IPS-20b (cell line): ENCODE results near the gene FIGNL2.

ENCODE experiments used
- H3K27ac ChIP-seq: one replicate; pipeline ENCODE4 v1.5.1; 2013; ENCODE audit warnings: low read length
- H3K27me3 ChIP-seq: 2 replicates; pipeline ENCODE4 v1.6.1; 2013; ENCODE audit warnings: mild to moderate bottlenecking, low read length, inconsistent platforms; ENCODE audit not compliant: insufficient read depth
- H3K36me3 ChIP-seq: 2 replicates; pipeline ENCODE4 v1.6.1; 2013; ENCODE audit warnings: low read depth, mild to moderate bottlenecking, inconsistent platforms, low read length, moderate library complexity; ENCODE audit not compliant: insufficient read depth
- H3K4me1 ChIP-seq: 2 replicates; pipeline ENCODE4 v1.6.1; 2013; ENCODE audit warnings: mild to moderate bottlenecking, control low read depth, inconsistent platforms, low read length, moderate library complexity; ENCODE audit not compliant: insufficient read depth
- H3K4me3 ChIP-seq: 2 replicates; pipeline ENCODE4 v1.5.1; 2013; ENCODE audit warnings: mild to moderate bottlenecking, low read length, inconsistent platforms
- H3K9ac ChIP-seq: 2 replicates; pipeline ENCODE4 v1.6.1; 2013; ENCODE audit warnings: low read depth, mild to moderate bottlenecking, inconsistent platforms, low read length, moderate library complexity
- H3K9me3 ChIP-seq: 2 replicates; pipeline ENCODE4 v1.6.1; 2013; ENCODE audit warnings: mild to moderate bottlenecking, low read depth, low read length, inconsistent platforms; ENCODE audit not compliant: insufficient read depth

The FIGNL2 gene

DNA sequence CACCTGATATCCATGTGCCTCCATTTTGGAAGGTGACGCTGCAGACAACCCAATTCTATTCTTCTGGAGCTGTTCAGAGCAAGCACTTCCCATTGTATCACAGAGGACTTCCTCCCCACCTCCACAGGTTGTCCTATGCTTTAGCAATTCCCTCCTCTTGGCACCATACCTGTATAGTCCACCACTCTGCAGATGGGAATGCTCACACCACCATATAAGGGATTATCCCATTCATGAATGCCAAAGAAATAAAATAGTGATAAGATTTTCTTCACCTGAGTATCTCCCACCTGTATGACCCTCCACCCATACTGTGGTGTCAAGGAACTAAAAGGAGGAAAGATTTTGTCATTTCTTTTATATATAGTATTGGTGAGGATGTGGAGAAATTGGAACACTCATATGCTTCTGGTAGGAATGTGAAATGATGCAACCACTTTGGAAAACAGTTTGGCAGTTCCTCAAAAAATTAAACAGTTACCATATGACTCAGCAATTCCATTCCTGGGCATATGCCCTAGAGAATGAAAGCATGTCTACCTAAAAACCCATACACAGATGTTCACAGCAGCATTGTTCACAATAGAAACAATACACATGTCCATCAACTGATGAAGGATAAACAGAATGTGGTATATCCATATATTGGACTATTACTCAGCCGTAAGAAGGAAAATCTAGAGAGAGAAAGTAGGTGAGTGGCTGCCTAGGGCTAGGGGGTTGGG is 75.2 kb downstream of the FIGNL2 start:
- Histone ChIP-seq H3K9ac (no peak overlapping the region), H3K27ac (no peak overlapping the region), H3K4me1 (no peaks in the 10 kb centered on the region), H3K9me3 (no peaks in the 10 kb centered on the region), H3K36me3 (peaks cover 58% of the 10 kb centered on the region), H3K27me3 (no peaks in the 10 kb centered on the region), H3K4me3 (no peak overlapping the region)

DNA sequence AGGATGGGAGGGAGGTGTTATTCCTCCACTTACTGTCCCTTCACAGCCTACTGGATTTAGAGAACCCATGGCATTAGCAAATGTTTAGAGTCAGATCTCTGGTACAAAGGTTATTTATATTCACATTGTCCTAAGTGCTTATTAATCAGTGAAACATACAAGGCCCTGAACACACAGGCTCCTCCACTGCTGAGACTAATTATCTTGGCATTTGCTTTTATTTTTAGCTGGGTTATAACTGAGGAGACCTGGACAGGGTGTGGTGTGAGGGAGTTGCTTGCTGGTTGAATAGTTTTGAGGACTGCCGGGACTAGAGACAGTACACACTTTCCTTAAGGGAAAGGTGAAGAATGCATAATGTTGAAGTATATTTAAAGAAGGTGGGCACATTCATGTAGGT is 77.5 kb downstream of the FIGNL2 start:
- no peaks in the 10 kb centered on the region for H3K4me1 ChIP-seq
- no peak overlapping the region for H3K4me3 ChIP-seq
- H3K9ac ChIP-seq: no peak overlapping the region
- H3K36me3 ChIP-seq: peaks cover 78% of the 10 kb centered on the region
- no peaks in the 10 kb centered on the region for H3K27me3 ChIP-seq
- H3K9me3 ChIP-seq: no peaks in the 10 kb centered on the region
- H3K27ac ChIP-seq: no peak overlapping the region
